Thoracic aorta (tissue), 2 donors: Measurements from ENCODE around the gene KIF1B. TPM values are rescaled to one million over a fixed set of nuclear protein-coding genes. Genes with fewer than 3 reads are reported as not detected.
A peak's percentile ranks its signal among the peaks of the same experiment; 100 is the strongest.

Experiments
- ATAC-seq: fragments of 150-250 bp; one replicate; pipeline ENCODE4 v1.8.0; 2017; ENCODE audit warnings: low read depth; ENCODE audit not compliant: insufficient number of reproducible peaks, low FRiP score
- DNase-seq: peaks from one replicate; pipeline ENCODE4 v3.0.0-alpha.2; 2020; ENCODE audit warnings: low spot score
- H3K27ac ChIP-seq, 2 donors: fragments of 200-600 bp; sonication (generic); 1 replicate in 1 of 2; 2 replicates in 1 of 2; pipeline ENCODE4 v1.5.1; 2016; ENCODE audit warnings: mild to moderate bottlenecking in 2 of 2, moderate library complexity in 2 of 2
- H3K27me3 ChIP-seq: fragments of 200-600 bp; sonication (generic); replicated peaks from 2 replicates; pipeline ENCODE4 v1.6.0; 2016; ENCODE audit warnings: mild to moderate bottlenecking; ENCODE audit not compliant: insufficient read depth
- H3K36me3 ChIP-seq: fragments of 200-600 bp; sonication (generic); one replicate; pipeline ENCODE4 v1.5.1; 2016
- H3K4me1 ChIP-seq, 2 donors: fragments of 200-600 bp; sonication (generic); 1 replicate in 1 of 2; 2 replicates in 1 of 2; pipeline versions ENCODE4 v1.5.1 to v1.6.0; 2016; ENCODE audit warnings: low read depth in 2 of 2, mild to moderate bottlenecking in 1 of 2; ENCODE audit not compliant: control insufficient read depth in 1 of 2
- H3K4me3 ChIP-seq: fragments of 200-600 bp; sonication (generic); 2 replicates; pipeline ENCODE4 v1.5.1; 2016; ENCODE audit warnings: mild to moderate bottlenecking
- H3K9me3 ChIP-seq: fragments of 200-600 bp; sonication (generic); 2 replicates; pipeline ENCODE4 v1.5.1; 2016
- total RNA-seq, 2 donors: library from RNA; depleted of rRNA; stranded (reverse); fragments of >200 nt; gene quantifications; one replicate each; pipeline versions ENCODE4 v1.1.0 to v1.2.3, GENCODE V29; 2016
- TF ChIP-seq, protein P1 (sequence below): fragments of 200-600 bp; sonication (generic); IDR thresholded peaks from one replicate; pipeline ENCODE4 v1.5.1; 2019; ENCODE audit warnings: antibody characterized with exemption

The KIF1B gene
- total RNA-seq, 2 donors from 2014 or later: 40.1 to 64.3 TPM

DNA sequence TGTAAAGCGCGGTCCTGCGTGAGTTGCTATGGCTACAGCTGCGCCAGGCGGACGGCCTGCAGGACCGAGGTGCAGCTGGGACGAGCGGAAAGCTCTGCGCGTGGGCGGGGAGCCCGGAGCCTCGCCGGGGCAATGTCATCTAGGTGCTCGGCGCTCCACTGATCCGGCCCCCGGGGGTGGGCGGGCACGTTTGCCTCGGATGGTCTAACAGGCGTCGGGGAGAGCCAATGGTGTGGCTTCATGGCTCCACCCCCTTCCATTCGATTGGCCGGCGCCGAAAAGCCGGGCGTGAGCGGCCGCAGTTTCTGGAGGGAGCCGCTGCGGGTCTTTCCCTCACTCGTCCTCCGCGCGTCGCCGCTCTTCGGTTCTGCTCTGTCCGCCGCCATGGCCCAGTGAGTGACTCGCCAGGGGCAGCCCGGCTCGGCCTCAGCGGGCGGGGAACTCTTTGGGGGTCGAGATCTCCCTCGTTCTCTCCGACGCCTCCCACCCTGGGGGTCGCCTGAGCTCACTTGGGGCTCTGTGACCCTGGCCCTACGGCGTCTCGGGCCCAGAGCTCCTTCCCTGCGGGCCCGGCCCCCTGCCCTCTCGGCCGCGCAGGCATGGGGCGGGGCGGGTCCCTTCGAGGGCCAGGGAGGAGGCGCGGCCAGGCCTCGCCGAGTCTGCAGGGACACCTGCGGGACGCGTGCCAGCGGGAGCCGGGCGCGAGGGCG, 188.5 kb downstream of the KIF1B start, which contains the start of gene PGD:
Gene PGD (plus strand): TSS at position 331 of the 710 bp plus-strand sequence. CDS start 54 bp downstream, at position 385.
- TF ChIP-seq, protein P1, sequence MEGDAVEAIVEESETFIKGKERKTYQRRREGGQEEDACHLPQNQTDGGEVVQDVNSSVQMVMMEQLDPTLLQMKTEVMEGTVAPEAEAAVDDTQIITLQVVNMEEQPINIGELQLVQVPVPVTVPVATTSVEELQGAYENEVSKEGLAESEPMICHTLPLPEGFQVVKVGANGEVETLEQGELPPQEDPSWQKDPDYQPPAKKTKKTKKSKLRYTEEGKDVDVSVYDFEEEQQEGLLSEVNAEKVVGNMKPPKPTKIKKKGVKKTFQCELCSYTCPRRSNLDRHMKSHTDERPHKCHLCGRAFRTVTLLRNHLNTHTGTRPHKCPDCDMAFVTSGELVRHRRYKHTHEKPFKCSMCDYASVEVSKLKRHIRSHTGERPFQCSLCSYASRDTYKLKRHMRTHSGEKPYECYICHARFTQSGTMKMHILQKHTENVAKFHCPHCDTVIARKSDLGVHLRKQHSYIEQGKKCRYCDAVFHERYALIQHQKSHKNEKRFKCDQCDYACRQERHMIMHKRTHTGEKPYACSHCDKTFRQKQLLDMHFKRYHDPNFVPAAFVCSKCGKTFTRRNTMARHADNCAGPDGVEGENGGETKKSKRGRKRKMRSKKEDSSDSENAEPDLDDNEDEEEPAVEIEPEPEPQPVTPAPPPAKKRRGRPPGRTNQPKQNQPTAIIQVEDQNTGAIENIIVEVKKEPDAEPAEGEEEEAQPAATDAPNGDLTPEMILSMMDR: no peak
- DNase-seq (peak; percentile 93), ATAC-seq (peak; percentile 97)
- Histone ChIP-seq H3K36me3 (peaks cover 4% of the 10 kb centered on the region), H3K27ac (peak within 1 kb of the TSS; percentile 80 to 85), H3K4me3 (peak within 1 kb of the TSS; percentile 99), H3K27me3 (no peaks in the 10 kb centered on the region), H3K9me3 (no peaks in the 10 kb centered on the region), H3K4me1 (peaks cover 11 to 28% of the 10 kb centered on the region in 2 donors)

DNA sequence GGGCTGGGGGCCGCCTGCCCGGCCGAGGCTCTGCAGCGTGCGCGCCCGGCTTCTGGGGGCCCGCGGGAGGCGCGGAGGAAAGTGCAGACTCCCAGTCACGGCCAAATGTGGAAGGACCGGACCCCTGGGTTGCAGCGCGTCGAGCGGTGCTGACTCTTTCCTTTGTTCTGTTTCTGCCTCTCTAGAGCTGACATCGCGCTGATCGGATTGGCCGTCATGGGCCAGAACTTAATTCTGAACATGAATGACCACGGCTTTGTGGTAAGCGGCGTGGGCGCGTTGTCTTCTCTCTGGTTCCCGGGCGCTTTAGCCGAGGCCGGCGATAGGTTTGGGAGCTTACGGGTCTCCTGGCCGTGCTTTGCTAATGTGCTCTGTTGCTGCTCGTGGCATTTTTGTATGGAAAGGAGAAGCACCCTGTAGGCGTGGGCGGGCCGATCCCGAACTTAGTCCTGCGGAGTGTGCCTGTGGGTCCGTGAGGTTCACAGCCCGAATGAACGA, 189.1 kb downstream of the KIF1B start:
- Histone ChIP-seq H3K9me3 (no peaks in the 10 kb centered on the region), H3K4me1 (peaks cover 11 to 28% of the 10 kb centered on the region in 2 donors), H3K27ac (peak overlapping the region; percentile 80 to 85), H3K4me3 (peak overlapping the region; percentile 99), H3K36me3 (peaks cover 10% of the 10 kb centered on the region), H3K27me3 (no peaks in the 10 kb centered on the region)
- DNase-seq (no peak), ATAC-seq (no peak)
- TF ChIP-seq, protein P1: no peak

DNA sequence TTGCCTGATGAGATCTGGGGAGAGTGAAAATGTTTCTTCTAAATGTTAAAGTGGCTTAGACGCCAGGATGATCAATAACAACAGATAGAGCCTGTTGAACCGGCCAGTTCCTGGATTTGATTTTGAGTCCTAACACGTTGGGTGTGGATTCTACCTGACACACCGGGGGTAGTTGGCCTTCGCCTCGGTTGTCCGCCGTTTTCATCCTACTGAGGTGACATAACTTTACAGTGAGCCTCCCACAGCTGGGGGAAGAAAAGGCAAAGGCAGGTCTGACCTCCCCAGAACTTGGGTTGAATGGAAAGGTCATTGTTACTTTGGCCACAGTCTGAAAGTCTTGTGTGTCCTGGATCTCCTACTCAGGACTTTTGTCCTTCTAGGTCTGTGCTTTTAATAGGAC, 189.6 kb downstream of the KIF1B start:
- Histone ChIP-seq H3K4me3 (peak overlapping the region; percentile 99), H3K4me1 (peaks cover 11 to 28% of the 10 kb centered on the region in 2 donors), H3K36me3 (peaks cover 15% of the 10 kb centered on the region), H3K9me3 (no peaks in the 10 kb centered on the region), H3K27me3 (no peaks in the 10 kb centered on the region), H3K27ac (peak overlapping the region in 1 of 2 donors; percentile 80)
- no peak for ATAC-seq
- DNase-seq: no peak
- TF ChIP-seq, protein P1: no peak

DNA sequence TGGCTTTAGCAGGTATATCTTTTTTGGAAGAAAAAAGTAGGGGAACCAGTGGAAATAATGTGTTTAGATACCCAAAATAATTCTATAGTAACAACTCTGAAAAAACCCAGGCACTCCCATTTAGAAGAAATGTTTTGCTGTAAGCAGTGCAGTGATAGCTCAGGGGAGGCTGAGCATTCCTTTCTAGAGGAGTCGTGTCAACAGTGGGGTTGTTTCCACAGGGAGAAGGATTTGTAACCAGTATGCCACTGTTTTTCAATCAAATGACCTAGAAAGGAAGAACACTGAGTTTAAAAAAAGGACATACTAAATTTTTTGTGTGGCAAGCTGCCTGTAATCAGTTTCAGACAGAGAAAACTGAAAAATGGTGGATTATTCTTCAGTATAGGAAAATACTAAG, 190.9 kb downstream of the KIF1B start:
- no peak for DNase-seq
- no peak for ATAC-seq
- TF ChIP-seq, protein P1: no peak
- no peaks in the 10 kb centered on the region for H3K27me3 ChIP-seq
- no peak overlapping the region for H3K4me3 ChIP-seq
- H3K9me3 ChIP-seq: no peaks in the 10 kb centered on the region
- no peak overlapping the region for H3K27ac ChIP-seq
- H3K36me3 ChIP-seq: peaks cover 26% of the 10 kb centered on the region
- H3K4me1 ChIP-seq: peaks cover 11 to 28% of the 10 kb centered on the region in 2 donors

DNA sequence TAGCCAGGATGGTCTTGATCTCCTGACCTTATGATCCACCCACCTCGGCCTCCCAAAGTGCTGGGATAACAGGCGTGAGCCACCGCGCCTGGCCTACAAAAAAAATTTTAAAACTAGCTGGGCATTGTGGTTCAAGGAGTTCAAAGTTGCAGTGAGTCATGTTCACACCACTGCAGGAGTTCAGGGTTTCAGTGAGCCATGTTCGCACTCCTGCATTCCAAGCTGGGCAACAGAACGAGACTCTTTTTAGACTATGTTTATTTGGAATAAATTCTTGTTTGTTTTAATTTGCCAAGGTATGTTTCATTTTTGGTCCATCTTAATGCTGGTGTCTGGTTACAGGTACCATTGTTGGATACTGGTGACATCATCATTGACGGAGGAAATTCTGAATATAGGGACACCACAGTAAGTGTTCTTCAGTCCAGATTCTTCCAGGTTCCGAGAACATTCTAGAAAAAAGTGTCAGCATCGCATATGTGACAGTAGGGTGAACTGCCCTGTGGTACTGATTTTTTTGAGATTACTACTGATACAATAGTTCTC, 192.4 kb downstream of the KIF1B start:
- no peak for ATAC-seq
- H3K9me3 ChIP-seq: no peaks in the 10 kb centered on the region
- H3K4me1 ChIP-seq: peaks cover 11 to 26% of the 10 kb centered on the region in 2 donors
- no peak overlapping the region for H3K27ac ChIP-seq
- no peaks in the 10 kb centered on the region for H3K27me3 ChIP-seq
- H3K4me3 ChIP-seq: no peak overlapping the region
- DNase-seq: no peak
- peaks cover 39% of the 10 kb centered on the region for H3K36me3 ChIP-seq
- TF ChIP-seq, protein P1: no peak
